HG02840 (cell line): ENCODE results near the gene CFAP47.
"Not testable (repeated sequence)": the region's sequence is repeated elsewhere in the genome, so short reads cannot be mapped to it uniquely, and the experiment has no call there.

ENCODE experiments used
- ATAC-seq: cut with Tn5 transposase; IDR thresholded peaks from one replicate; pipeline ENCODE4 v1.9.1; 2021; ENCODE audit warnings: mild to moderate bottlenecking, moderate library complexity, moderate number of reproducible peaks; ENCODE audit not compliant: unreplicated experiment, low FRiP score

CFAP47 gene

GRCh38 chrX:36214924-36215323, 295.4 kb downstream of the CFAP47 start:
- no peak for ATAC-seq

DNA sequence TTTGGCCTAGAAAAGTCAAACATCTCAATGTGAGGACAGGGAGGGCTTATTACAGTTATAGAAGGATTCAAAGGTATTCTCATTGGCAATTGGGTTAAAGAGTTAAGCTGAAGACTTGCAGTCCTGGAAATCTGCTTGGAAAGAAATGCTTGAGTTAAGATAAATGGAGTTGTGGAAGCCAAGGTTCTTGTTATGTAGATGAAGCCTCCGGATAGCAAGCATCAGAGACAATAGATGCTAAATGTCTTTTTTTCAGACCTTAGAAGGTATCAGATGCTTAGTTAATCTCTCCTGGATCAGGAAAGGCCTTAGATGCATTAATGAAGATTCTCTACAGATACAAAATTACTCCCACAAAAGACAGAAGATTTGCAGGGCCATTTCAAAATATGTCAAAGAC, 299.3 kb downstream of the CFAP47 start:
- no peak for ATAC-seq

DNA sequence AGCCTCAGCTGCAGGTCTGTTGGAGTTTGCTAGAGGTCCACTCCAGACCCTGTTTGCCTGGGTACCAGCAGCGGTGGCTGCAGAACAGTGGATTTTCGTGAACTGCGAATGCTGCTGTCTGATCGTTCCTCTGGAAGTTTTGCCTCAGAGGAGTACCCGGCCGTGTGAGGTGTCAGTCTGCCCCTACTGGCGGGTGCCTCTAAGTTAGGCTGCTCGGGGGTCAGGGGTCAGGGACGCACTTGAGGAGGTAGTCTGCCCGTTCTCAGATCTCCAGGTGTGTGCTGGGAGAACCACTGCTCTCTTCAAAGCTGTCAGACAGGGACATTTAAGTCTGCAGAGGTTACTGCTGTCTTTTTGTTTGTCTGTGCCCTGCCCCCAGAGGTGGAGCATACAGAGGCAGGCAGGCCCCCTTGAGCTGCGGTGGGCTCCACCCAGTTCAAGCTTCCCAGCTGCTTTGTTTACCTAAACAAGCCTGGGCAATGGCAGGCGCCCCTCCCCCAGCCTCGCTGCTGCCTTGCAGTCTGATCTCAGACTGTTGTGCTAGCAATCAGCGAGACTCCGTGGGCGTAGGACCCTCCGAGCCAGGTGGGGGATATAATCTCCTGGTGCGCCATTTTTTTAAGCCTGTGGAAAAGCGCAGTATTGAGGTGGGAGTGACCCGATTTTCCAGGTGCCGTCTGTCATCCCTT, 315.4 kb downstream of the CFAP47 start:
- ATAC-seq = not testable (repeated sequence)

- ATAC-seq = no peak
These were observed 321.9 kb downstream of the CFAP47 start for GRCh38 chrX:36241397-36241796.

DNA sequence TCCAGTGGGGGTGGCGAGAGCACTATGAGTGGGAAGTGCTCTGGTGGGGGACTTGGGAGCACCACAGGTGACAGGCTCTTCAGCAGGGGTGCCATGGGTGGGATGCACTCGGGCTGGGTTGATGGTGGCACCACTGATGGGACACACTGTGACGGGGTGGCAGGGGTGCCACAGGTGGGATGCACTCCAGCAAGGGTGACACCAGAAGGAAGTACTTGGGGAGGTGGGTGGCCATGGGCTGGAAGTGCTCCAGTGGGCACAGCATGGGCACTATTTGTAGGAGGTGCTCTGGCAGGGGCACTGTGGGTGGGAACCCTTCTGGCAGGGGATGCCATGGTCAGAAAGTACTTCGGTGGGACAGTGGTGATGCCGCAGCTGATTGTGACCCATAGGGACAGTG, 346.6 kb downstream of the CFAP47 start:
- no peak for ATAC-seq

GRCh38 chrX:36310136-36310535, 390.6 kb downstream of the CFAP47 start:
- ATAC-seq = no peak

DNA sequence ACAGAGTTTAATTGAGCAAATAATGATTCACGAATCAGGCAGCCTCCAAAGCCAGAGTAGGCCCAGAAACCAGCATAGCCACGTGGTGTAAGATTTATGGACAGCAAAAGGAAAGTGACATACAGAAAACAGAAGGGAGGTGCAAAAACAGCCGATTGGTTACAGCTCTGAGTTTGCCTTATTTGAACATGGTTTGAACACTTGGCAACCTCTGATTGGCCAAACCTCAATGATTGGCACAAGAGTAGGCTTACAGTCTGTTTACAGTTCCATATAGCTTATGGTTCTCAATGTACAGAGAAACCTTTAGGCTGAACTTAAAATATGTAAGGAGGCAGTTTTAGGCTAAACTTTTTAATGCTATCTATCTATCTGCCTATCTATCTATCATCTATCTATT, 394.8 kb downstream of the CFAP47 start:
- ATAC-seq = no peak

DNA sequence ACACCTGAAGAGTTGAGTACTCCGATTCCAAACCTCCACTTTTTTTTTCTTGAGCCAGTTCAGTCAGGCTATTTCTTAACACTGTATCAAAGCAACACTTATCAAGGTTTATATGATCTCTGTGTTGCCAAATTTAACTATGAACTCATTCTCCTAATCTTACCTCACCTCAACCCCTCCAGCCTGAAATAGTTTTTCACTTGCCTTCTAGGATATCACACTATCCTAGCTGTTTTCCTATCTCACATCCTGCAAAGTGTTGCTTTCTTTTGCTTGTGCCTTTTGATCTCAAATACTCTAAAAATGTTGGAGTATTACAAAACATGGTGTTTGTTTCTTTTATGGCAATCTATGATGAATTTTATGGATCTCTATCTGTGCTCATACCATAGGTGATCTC, 415.0 kb downstream of the CFAP47 start:
- ATAC-seq = no peak

DNA sequence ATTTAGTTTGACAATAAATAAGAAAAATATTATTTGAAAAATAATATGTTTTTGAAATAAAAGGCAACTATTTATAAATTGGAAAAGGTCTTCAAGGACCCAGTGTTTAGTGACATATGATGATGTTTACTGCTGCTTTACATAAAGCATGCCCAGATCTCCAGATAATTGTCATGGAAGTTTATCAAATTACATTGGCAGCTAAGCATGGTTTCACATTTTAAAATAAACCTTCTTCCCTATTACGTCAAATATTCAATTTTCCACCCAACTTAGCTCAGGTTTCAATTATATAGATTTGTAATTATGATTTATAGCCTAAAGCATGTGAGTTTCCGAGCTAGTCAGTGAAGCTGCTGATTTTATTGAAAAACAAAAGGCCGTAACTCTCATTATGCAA, 417.2 kb downstream of the CFAP47 start:
- ATAC-seq = no peak

DNA sequence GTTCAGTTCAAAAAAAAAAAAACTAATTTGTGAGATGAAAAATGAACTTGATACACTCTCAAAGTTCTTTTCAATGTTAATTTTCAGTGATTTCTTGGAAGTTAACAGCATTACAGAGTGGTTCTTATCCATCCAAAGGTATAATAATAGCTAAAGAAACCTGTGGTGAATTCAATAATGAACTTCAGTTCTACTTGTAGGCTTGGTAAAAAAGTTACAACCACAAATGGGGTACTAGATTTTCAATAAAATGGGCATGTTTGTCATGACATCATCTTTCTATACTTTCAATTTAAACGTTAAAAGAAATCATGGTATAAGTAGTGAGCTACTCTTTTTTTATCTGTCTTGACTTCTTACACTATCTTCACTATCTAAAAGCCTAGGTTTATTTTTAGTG, 424.8 kb downstream of the CFAP47 start:
- ATAC-seq = no peak

DNA sequence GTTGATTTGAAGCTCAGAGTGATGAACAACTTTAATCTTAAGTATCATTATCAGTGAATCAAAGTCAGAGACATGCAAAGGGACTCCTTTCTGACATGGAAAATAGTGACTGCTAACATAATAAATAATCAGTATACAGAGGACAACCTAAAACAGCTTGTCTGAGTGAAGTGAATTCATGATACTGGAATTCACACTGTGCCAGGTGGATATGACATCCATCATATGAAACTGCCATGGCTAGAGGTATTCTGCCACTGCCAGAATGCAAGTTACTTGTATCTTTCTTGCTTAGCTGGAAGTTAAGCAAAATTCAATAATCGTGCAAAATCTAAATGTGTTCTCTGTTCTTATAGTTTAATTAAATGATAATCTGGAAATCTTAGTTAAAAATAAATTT, 429.0 kb downstream of the CFAP47 start:
- no peak for ATAC-seq

DNA sequence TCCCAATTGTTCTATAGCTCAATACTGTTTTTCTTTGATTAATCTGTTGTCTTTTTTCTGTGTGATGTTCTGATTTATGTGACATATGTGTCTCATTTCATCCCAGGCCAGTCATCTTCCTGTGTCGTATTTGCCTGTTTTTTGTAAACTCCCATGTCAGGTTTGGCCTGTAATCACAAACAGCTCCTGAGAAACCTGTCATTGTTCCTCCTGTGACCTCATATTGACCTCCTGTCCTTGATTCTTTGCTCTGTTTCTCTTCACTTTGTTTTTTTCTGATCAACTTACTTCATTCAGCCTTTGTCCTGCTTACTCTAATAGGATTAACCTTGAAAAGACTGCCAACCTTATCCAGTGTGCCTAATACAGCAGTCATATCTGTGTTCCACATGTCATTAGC, 438.3 kb downstream of the CFAP47 start:
- no peak for ATAC-seq

- ATAC-seq = no peak
These were observed 444.7 kb downstream of the CFAP47 start for GRCh38 chrX:36364262-36364661.

DNA sequence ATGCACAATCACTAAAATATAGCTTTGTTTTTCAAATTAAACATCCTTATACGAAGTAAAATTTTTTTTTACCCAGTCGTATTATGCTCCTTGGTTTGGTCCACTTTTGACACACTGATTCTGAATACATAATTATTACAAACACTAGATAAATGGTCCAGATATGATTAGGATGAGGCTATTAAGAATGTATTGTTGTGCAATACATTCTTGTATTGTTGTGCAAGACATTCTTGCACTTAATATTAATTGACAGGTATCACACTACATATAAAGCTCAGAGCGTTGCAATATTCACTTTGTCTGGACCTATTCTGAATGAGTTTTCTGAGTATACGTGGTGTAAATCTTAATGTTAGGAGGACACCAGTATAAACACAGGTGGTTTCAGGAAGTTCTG, 464.0 kb downstream of the CFAP47 start:
- no peak for ATAC-seq

GRCh38 chrX:36388901-36389300, 469.4 kb downstream of the CFAP47 start:
- ATAC-seq = no peak

GRCh38 chrX:36401774-36402173, 482.2 kb downstream of the CFAP47 start:
- no peak for ATAC-seq

GRCh38 chrX:36407836-36408235, 488.3 kb downstream of the CFAP47 start:
- ATAC-seq = no peak

- ATAC-seq = no peak
These were observed 494.5 kb downstream of the CFAP47 start for GRCh38 chrX:36414056-36414455.

GRCh38 chrX:36422368-36422767, 502.8 kb downstream of the CFAP47 start:
- no peak for ATAC-seq

DNA sequence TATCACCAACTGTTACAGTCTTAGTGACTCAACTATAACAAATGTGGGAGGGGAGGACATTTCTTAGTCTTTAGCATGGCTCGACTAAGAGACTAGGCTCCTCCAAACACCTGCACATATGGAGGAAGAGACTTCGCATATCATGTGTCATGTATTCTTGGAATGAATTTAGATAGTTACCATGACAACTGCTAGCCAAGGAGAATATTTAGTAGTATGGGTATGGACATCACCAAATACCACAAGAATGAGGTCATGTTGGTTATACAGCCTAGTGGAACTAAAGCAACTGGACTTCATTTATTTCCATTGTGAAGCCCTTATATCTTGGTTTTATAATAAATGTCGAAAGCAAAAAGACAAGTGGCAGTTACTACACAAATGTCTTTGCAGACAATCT, 512.3 kb downstream of the CFAP47 start:
- ATAC-seq = no peak

GRCh38 chrX:36434522-36434921, 515.0 kb downstream of the CFAP47 start:
- ATAC-seq = no peak
